ENCODE measurements around the gene STARD3.

- TF ChIP-seq CTCF (IDR thresholded peaks at IDR 0.05) (no peak), POLR2A (IDR thresholded peaks at IDR 0.05) (no peak)
Measured at GRCh38 chr17:39611401-39612112, 25.4 kb upstream of the STARD3 start.

Data from right lobe of liver (tissue), 4 donors.